Suprapubic skin (tissue), 4 donors: Measurements from ENCODE around the gene ATP9B. TPM values are rescaled to one million over a fixed set of nuclear protein-coding genes. Genes with fewer than 3 reads are reported as not detected.
"Not testable (repeated sequence)": the region's sequence is repeated elsewhere in the genome, so short reads cannot be mapped to it uniquely, and the experiment has no call there.

ENCODE experiments used
- DNase-seq, 2 donors: peaks; one replicate each; pipeline ENCODE4 v3.0.0-alpha.2; 2019; ENCODE audit warnings: low spot score in 2 of 2
- H3K27ac ChIP-seq: fragments of 200-600 bp; sonication (generic); one replicate; pipeline ENCODE4 v1.5.1; 2019
- H3K27me3 ChIP-seq: fragments of 200-600 bp; sonication (generic); one replicate; pipeline ENCODE4 v1.5.1; 2019
- H3K36me3 ChIP-seq: fragments of 200-600 bp; sonication (generic); one replicate; pipeline ENCODE4 v1.5.1; 2019
- H3K4me1 ChIP-seq: fragments of 200-600 bp; sonication (generic); one replicate; pipeline ENCODE4 v1.5.1; 2019
- H3K4me3 ChIP-seq: fragments of 200-600 bp; sonication (generic); one replicate; pipeline ENCODE4 v1.5.1; 2019; ENCODE audit warnings: mild to moderate bottlenecking
- H3K9me3 ChIP-seq: fragments of 200-600 bp; sonication (generic); one replicate; pipeline ENCODE4 v1.5.1; 2019
- CTCF ChIP-seq, 2 donors: fragments of 200-600 bp in 1 of 2; fragments of 450-650 bp in 1 of 2; sonication (generic) in 1 of 2; IDR thresholded peaks; one replicate each; pipeline ENCODE4 v1.5.1; 2016 to 2019; ENCODE audit warnings: antibody characterized with exemption in 2 of 2, mild to moderate bottlenecking in 1 of 2, moderate library complexity in 1 of 2
- EP300 ChIP-seq: sonication (generic); formaldehyde crosslinking; IDR thresholded peaks from one replicate; pipeline ENCODE4 v1.6.1; 2017; ENCODE audit warnings: antibody characterized with exemption
- POLR2A ChIP-seq, 2 donors: fragments of 450-650 bp; IDR thresholded peaks; one replicate each; pipeline ENCODE4 v1.6.1; 2017; ENCODE audit warnings: antibody characterized with exemption in 2 of 2, mild to moderate bottlenecking in 2 of 2, moderate library complexity in 2 of 2
- POLR2AphosphoS5 ChIP-seq, 3 donors: sonication (generic); formaldehyde crosslinking; IDR thresholded peaks; one replicate each; pipeline ENCODE4 v1.6.1; 2017; ENCODE audit warnings: antibody characterized with exemption in 3 of 3
- WGBS: methylation state at CpG from one replicate; pipeline ENCODE4 v1.1.5; 2018; 5-methylcytosine and 5-hydroxymethylcytosine counted together
- total RNA-seq, 4 donors: library from RNA; depleted of rRNA; stranded (reverse); fragments of >200 nt; gene quantifications; one replicate each; pipeline ENCODE4 v1.1.0, GENCODE V29; 2016

ATP9B gene
- total RNA-seq, 4 donors from 2014 or later, result 30.2 to 109 (median 37.4) TPM

GRCh38 chr18:79283929-79284328 is 214.7 kb downstream of the ATP9B start:
- WGBS, result 92% methylated on average over 4 of the region's 4 CpGs
- no peaks in the 10 kb centered on the region for H3K27me3 ChIP-seq
- no peak for DNase-seq
- peaks cover 8% of the 10 kb centered on the region for H3K36me3 ChIP-seq
- TF ChIP-seq CTCF (IDR thresholded peaks at IDR 0.05) (no peak), POLR2AphosphoS5 (IDR thresholded peaks at IDR 0.05) (no peak), POLR2A (IDR thresholded peaks at IDR 0.05) (no peak), EP300 (no peak)
- H3K4me3 ChIP-seq, result no peak overlapping the region
- no peak overlapping the region for H3K27ac ChIP-seq
- H3K9me3 ChIP-seq, result no peaks in the 10 kb centered on the region
- H3K4me1 ChIP-seq, result no peaks in the 10 kb centered on the region

- not testable (repeated sequence) for H3K27ac ChIP-seq, H3K9me3 ChIP-seq, H3K27me3 ChIP-seq, H3K4me3 ChIP-seq, H3K4me1 ChIP-seq, H3K36me3 ChIP-seq, DNase-seq
- WGBS, result 100% methylated on average over 1 of the region's 1 CpG
Observed at GRCh38 chr18:79285191-79285590, 216.0 kb downstream of the ATP9B start.

GRCh38 chr18:79290409-79290808 is 221.2 kb downstream of the ATP9B start:
- not testable (repeated sequence) for H3K36me3 ChIP-seq, H3K27ac ChIP-seq, H3K27me3 ChIP-seq, H3K4me1 ChIP-seq, H3K9me3 ChIP-seq, DNase-seq, H3K4me3 ChIP-seq
- 96% methylated on average over 15 of the region's 15 CpGs for WGBS

GRCh38 chr18:79290876-79291275 is 221.7 kb downstream of the ATP9B start:
- Histone ChIP-seq H3K9me3 (no peaks in the 10 kb centered on the region), H3K27ac (no peak overlapping the region), H3K4me3 (no peak overlapping the region), H3K36me3 (peaks cover 4% of the 10 kb centered on the region), H3K27me3 (no peaks in the 10 kb centered on the region), H3K4me1 (no peaks in the 10 kb centered on the region)
- no peak for DNase-seq
- 88% methylated on average over 6 of the region's 6 CpGs for WGBS
- no peak for TF ChIP-seq CTCF (IDR thresholded peaks at IDR 0.05)
- TF ChIP-seq POLR2AphosphoS5 (IDR thresholded peaks at IDR 0.05), result no peak
- no peak for TF ChIP-seq POLR2A (IDR thresholded peaks at IDR 0.05)
- TF ChIP-seq EP300, result no peak

- Histone ChIP-seq H3K36me3 (peaks cover 7% of the 10 kb centered on the region), H3K9me3 (no peaks in the 10 kb centered on the region), H3K4me3 (no peak overlapping the region), H3K27me3 (no peaks in the 10 kb centered on the region), H3K27ac (no peak overlapping the region), H3K4me1 (no peaks in the 10 kb centered on the region)
- TF ChIP-seq POLR2A (IDR thresholded peaks at IDR 0.05) (no peak), CTCF (IDR thresholded peaks at IDR 0.05) (no peak), EP300 (no peak), POLR2AphosphoS5 (IDR thresholded peaks at IDR 0.05) (no peak)
- WGBS, result 67% methylated on average over 10 of the region's 10 CpGs
- DNase-seq, result no peak
Observed at GRCh38 chr18:79294235-79294634, 225.0 kb downstream of the ATP9B start.

- H3K4me1 ChIP-seq, result no peaks in the 10 kb centered on the region
- no peak overlapping the region for H3K4me3 ChIP-seq
- DNase-seq, result no peak
- peaks cover 24% of the 10 kb centered on the region for H3K36me3 ChIP-seq
- H3K9me3 ChIP-seq, result no peaks in the 10 kb centered on the region
- no peaks in the 10 kb centered on the region for H3K27me3 ChIP-seq
- no peak for TF ChIP-seq POLR2A (IDR thresholded peaks at IDR 0.05)
- TF ChIP-seq CTCF (IDR thresholded peaks at IDR 0.05), result no peak
- TF ChIP-seq POLR2AphosphoS5 (IDR thresholded peaks at IDR 0.05), result no peak
- TF ChIP-seq EP300, result no peak
- 92% methylated on average over 2 of the region's 2 CpGs for whole genome bisulfite sequencing
- no peak overlapping the region for H3K27ac ChIP-seq
Observed at GRCh38 chr18:79299272-79299671, 230.1 kb downstream of the ATP9B start.
